GM21723 (cell line): ENCODE results near the gene HOXA11.

Experiments used
- ATAC-seq: cut with Tn5 transposase; IDR thresholded peaks from one replicate; pipeline ENCODE4 v1.9.1; 2021; ENCODE audit warnings: mild to moderate bottlenecking, moderate library complexity; ENCODE audit not compliant: unreplicated experiment

The HOXA11 gene

DNA sequence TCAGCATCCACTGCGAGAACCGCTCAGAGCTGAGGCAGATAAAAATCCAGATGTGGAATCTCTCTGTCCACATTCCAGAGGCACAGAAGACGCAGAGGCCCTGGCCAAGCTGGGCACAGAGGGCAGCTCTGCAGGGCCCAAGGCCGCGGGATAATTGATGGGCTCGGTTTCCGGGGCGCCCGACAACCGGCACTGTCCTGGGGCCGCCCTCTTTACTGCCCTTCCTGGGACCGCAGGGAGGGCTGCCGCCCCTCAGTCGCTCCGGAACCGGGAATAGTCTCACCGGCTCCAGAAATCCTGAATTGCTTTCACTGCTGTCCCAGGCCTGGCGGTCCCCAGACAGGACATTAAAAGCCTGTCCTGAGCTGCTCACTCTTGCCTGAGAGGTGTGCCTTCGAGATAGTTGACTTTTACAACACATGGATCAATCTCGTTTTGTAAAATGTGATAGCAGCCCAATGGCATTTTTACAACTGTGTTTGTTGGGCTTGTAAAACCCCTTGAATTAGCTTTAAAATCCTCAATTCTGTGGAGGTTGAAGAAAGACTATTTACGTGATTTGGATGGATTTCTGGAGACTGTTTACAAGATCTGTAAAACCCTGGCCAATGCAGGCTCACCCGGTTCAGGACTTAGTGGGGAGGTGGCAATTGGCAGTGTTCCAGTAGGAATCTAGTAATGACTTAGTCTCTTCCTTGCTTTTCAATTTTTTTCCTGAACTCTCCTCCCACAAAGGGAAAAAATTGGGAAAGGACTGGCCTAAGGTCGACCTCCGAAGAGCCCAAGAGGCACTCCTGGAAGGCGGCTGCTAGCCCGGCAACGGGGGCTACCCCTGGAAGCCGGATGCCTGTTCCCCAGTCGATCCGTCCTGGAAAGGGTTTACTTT lies 36.0 kb downstream of the HOXA11 start:
- no peak for ATAC-seq

- ATAC-seq: no peak
These were observed 36.8 kb downstream of the HOXA11 start for GRCh38 chr7:27148031-27148755.

- ATAC-seq: no peak
These were observed 37.6 kb downstream of the HOXA11 start, which contains the start of gene HOXA6 for GRCh38 chr7:27147199-27148030. Gene HOXA6 (minus strand): TSS chr7:27147774. CDS start chr7:27147749, 25 bp downstream.

DNA sequence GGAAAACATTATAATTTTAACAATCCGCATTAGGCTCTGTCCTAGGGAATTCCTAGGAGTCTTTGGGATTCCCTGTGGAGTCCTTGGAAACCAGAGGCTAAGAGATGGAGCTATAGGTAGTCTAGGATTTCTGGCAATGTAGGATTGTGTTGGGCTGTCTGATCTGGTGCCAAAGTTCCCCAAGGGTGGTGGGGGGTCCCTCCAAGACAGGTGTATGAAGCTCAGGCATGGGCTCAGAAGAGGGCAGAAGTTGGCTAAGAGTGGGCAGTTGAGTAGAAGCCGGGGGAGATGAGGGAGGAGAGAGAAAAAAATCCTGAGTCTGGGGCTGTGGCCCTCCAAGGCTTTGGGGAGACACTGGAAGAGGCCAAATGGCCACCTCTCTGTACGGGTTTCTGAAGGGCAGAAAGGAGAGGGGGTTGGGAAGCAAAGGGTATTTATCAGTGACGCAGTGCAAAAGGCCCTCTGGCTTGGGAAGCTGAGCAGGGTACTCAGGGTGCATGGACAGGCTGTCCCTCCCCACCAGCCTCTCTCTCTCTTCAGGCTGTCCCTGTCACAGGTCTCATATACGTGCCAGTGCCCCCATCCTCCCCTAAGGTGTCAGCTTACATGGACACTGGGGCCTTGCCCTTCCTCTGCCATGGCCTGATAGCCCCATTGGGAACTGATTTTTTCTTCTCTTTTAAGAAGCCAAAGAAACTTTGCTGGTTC lies 38.4 kb downstream of the HOXA11 start:
- ATAC-seq: no peak

GRCh38 chr7:27145914-27146412 lies 39.1 kb downstream of the HOXA11 start:
- ATAC-seq: no peak

GRCh38 chr7:27145165-27145913 lies 39.7 kb downstream of the HOXA11 start:
- ATAC-seq: no peak

DNA sequence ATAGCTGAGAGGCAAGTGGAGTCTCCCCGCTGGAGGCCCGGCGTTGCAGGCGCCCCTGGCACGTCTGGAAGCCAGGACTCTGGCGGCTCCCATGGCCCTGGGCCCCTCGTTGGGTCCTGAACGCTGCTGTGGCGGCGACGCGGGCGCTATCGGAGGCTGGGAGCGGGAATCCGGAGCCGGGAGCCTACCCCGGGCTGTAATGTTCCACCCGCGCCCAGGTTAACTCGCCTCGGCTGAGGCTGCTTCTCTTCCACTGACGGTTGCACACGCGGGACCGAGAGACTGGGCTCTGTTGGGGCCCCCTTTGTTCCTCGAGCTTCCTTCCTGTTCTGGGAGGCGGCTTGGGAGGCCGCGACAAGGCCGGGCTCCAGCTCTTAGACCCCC lies 40.3 kb downstream of the HOXA11 start:
- no peak for ATAC-seq

- no peak for ATAC-seq
These were observed 40.9 kb downstream of the HOXA11 start for GRCh38 chr7:27143950-27144780.

DNA sequence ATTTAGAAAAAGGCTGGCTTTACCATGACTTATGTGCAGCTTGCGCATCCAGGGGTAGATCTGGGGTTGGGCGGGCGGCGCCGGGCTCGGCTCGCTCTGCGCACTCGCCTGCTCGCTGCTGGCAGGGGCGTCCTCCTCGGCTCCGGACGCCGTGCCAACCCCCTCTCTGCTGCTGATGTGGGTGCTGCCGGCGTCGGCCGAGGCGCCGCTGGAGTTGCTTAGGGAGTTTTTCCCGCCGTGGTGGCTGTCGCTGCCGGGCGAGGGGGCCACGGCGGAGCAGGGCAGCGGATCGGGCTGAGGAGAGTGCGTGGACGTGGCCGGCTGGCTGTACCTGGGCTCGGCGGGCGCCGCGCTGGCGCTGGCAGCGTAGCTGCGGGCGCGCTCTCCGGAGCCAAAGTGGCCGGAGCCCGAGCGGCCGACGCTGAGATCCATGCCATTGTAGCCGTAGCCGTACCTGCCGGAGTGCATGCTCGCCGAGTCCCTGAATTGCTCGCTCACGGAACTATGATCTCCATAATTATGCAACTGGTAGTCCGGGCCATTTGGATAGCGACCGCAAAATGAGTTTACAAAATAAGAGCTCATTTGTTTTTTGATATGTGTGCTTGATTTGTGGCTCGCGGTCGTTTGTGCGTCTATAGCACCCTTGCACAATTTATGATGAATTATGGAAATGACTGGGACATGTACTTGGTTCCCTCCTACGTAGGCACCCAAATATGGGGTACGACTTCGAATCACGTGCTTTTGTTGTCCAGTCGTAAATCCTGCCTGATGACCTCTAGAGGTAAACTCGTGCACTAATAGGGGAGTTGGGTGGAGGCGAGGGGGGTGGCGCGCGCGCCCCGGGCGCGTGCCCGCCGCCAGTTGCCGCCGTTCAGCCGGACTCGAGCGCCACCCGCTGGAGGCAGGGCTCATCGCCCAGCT lies 41.7 kb downstream of the HOXA11 start, which contains the start of gene HOXA5:
Gene HOXA5, minus strand, starts transcription at position 659 of the 927 bp plus-strand sequence. Its CDS starts 74 bp downstream, at position 585.
- ATAC-seq: no peak

- ATAC-seq: no peak
These were observed 42.4 kb downstream of the HOXA11 start for GRCh38 chr7:27142580-27143022.

DNA sequence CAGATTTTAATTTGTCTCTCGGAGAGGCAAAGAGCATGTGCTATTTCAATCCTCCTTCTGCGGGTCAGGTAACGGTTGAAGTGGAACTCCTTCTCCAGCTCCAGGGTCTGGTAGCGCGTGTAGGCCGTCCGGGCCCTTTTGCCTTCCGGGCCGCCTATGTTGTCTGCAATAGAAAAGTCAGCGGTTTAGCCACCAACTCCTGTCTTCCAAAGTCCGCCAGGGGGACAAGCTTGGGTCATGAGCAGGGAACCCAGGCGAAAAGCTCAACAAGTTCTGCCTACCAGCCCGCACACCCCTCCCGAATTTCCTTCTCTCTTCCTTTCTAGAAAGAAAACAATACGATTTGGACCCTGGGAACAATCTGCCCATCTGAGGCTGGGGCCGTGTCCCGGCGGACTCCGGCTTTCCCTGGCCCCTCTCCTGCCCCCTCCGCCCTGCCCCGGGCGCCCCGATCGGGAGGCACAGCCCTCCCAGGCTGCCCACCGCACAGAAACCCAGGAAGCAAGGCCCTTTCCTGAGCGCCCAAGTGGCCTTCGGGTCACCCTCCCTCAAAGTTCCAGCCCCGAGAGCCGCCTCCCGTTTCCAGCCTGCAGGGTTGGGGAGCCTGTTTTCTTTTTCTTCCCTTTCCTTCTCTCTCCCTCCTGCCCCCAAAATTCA lies 43.0 kb downstream of the HOXA11 start:
- ATAC-seq: no peak

- ATAC-seq: no peak
These were observed 43.7 kb downstream of the HOXA11 start for GRCh38 chr7:27141137-27141922.

GRCh38 chr7:27140126-27140857 lies 44.7 kb downstream of the HOXA11 start:
- ATAC-seq: no peak

DNA sequence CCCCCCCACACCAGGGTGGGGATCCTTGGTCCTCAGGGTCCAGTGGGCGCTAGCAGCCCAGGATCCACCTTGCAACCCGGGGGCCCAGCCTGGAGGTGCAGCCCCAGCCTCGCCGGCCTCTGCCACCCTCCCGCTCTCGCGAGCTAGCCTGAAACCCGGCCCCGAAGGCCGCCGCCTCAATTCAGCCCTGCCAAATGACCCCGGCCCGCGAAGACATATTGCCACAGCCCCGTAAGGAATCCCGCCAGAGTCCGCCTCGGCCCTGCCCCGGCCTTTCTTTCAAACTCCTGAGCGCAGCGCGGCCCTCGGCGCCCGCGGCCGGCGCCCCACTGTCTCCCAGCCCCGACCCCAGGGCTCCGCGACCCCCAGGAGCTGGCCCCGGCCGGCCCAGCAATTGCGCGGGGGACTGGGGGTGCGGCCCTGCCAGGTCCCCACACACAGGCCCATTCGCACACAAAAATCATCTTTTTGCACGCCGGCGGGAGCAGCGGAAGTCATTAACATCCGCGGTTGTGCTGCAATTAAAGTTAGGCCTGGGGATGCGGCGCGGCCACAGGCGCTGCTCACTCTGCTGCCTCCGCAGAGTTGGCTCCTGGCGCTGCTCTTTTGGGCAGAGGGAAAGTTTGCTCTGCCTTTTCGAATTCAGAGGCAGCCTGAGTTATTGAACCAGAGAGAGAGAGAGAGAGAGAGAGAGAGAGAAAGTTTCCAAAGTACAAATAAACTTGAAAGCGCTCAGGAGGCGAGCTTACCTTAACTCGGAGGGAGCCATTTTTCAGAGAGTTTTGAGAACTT lies 45.5 kb downstream of the HOXA11 start:
- no peak for ATAC-seq

- ATAC-seq: no peak
These were observed 46.1 kb downstream of the HOXA11 start for GRCh38 chr7:27138985-27139333.
